Activated T-helper 1 cell treated with Interleukin-2 at 50 U/mL for 16 hours (primary cell): Measurements from ENCODE around the gene TNFRSF17.

Source experiments
- DNase-seq: peaks from one replicate; pipeline ENCODE4 v3.0.0-alpha.2; 2020; ENCODE audit warnings: low read depth

Gene TNFRSF17

DNA sequence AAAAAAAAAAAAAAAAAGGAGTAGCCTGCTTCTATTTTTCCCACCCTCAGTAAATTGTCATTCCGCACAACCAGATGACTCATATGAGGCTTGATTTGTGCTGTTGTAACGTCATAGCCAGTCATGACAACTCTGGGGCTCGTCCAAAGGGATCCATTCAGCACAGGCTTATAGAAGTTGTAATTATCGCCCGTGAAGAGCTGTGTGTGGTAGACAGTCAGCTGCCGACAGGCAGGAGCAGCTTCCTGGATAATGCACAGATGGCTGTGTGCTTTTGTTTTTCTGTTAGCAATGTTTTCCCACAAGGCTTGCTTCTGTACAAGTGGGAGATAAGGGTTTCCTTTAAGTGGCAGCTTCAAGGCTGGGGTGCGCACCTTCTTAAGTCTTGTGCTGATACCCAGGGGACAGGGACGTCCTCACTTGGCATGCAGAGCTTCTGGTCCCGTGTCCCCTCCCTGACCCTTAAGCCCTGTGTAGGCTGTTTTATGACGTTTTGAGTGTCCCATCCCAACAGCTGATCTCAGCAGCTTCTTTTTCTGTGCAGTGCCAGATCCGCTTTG is 37.5 kb downstream of the TNFRSF17 start:
- DNase-seq = no peak

DNA sequence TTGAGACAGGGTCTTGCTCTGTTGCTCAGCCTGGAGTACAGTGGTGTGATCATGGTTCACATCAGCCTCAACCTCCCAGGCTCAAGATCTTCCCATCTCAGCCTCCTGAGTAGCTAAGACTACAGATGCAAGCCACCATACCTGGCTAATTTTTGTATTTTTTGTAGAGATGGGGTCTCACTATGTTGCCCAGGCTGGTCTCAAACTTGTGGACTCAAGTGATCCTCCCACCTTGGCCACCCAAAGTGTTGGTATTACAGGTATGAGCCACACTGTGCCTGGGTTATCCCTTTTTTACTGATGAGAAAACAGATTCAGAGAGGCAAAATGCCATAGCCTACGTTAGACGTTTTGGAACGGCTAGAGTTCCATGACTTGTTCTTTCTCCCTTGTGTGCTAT is 41.6 kb downstream of the TNFRSF17 start:
- no peak for DNase-seq

DNA sequence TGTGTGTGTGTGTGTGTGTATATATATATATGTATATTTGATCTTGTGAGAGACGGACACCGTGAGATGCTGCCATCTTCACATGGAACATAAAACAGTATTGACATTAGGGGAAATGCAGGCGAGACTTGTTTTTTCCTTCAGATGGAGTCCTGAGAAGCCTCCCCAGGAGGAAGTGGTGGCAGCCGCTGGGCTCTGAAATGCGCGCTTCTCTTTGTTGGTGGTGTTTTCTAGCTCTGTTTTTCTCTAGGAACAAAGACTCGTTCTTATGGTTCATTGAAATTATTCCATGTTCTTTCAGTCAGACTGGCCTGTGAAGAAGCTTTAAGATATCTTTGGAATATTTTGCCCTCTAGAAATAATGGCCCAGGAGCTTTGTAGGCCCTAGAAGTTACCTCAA is 44.5 kb downstream of the TNFRSF17 start:
- no peak for DNase-seq

DNA sequence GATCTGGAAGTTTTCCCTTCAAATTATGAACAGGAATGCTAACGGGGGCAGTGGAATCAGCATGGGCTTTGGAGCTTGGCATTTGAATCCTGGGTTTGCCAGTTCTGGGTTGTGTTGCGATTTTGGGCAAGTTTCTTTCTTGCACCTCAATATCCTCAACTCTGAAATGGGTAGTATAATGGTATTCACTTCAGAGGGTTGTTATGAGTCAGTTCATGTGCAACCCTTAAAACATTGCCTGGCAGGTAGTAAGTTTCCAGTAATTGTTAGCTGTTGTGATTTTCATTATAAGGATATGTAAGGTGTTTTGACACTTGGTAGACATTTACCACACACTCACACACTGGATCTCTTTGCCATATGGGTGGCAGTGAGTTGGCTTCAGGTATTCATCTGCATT is 44.9 kb downstream of the TNFRSF17 start:
- DNase-seq = no peak

DNA sequence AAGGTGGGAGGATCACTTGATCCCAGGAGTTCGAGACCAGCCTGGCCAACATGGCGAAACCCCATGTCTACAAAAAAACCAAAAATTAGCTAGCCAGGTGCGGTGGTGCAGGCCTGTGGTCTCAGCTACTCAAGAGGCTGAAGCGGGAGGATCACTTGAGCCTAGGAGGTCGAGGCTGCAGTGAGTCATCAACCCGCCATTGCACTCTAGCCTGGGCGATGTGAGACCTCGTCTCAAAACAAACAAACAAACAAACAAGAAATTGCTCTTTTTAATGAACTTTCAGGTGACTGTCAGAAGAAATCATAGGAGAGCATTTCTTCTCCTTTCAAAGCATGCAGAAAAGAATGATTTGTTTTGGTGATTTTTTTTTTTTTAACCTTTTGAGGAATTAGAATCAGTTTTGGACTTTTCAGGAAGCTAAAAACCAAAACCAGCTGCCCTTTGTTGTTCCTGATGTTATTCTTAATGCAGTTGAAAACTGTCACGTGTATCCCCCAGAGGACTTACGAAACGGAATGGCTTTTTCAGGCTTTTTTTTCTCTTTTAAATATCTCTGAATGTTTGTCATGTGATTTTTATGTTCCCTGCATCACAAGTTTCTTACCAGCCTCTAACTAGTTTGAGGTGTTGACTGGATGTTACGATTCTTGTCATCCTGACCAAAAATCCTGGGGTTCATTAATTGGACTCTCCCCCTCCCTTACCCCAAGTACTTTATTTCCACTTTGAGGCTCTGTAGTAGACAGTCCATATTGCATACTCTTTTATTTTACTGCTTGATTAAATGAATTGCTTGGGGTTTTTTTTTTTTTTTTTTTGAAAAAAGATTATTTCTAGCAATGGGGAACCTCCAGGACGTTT is 45.6 kb downstream of the TNFRSF17 start:
- DNase-seq = no peak

DNA sequence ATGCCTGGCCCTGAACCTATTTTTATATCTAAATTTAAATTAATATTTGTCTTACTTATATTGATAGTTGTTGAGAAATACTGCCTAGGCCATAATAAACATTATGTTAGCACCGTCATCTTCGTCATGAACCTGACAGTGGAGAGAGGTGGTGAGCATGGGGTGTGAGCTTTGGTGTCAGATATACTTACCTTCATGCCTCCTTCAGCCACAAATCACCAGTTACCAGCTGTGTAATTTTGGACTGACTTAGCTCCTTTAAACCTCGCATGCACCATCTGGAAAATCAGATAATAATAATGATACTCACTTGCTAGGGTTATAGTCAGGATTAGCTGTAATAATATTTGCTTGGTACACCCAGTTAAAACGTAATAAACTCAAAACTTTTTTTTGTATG is 46.6 kb downstream of the TNFRSF17 start:
- no peak for DNase-seq

DNA sequence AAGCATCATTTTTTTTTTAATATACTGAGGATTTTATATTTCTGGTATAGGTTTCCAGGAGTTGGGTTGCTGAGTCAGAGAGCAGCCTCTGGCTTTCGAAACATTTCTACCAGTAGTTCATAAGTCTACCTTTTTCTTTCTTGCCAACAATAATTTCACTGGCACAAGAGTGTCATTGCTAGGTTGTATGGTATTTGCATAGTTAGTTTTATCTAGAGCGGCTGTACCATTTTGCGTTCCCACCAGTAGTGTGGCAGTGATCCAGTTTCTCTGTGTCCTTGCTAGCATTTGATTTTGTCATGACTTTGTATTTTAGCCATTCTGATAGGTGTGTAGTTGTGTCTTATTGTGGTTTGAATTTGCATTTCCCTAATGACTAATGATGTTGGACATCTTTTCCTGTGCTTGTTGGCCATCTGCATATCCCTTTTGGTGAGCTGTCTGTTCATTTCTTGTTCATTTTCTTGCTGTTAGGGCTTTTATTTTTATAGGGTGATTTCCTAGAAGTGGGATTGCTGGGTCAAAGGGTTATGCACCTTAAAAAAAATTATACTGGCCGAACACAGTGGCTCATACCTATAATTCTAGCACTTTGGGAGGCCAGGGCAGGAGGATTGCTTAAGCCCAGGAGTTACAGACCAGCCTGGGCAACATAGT is 51.4 kb downstream of the TNFRSF17 start:
- no peak for DNase-seq

DNA sequence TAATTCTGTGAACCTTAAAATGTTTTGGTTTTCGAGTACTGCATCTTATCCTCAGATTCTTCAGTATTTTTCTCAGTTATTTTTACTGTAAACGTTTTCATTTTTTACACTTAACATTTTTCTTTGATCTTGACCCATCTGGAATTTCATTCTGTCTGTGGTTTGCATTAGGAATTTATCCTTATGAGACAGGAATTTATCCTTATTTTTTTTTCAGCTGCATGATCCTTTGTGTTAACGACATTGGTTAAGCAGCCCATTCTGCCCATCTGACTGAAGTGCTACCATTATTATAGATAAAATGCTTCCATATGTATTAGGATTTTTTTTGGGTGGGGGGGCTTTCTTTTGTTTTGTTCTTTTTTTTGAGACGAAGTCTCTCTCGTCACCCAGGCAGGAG is 52.5 kb downstream of the TNFRSF17 start:
- no peak for DNase-seq
